Thoracic aorta (tissue), 2 donors: ENCODE measurements around the gene OR52K2. TPM values are rescaled to one million over a fixed set of nuclear protein-coding genes. Genes with fewer than 3 reads are reported as not detected.

Source experiments
- ATAC-seq: fragments of 150-250 bp; one replicate; pipeline ENCODE4 v1.8.0; 2017; ENCODE audit warnings: low read depth; ENCODE audit not compliant: insufficient number of reproducible peaks, low FRiP score
- DNase-seq: peaks from one replicate; pipeline ENCODE4 v3.0.0-alpha.2; 2020; ENCODE audit warnings: low spot score
- H3K27ac ChIP-seq, 2 donors: fragments of 200-600 bp; sonication (generic); 1 replicate in 1 of 2; 2 replicates in 1 of 2; pipeline ENCODE4 v1.5.1; 2016; ENCODE audit warnings: mild to moderate bottlenecking in 2 of 2, moderate library complexity in 2 of 2
- H3K27me3 ChIP-seq: fragments of 200-600 bp; sonication (generic); replicated peaks from 2 replicates; pipeline ENCODE4 v1.6.0; 2016; ENCODE audit warnings: mild to moderate bottlenecking; ENCODE audit not compliant: insufficient read depth
- H3K36me3 ChIP-seq: fragments of 200-600 bp; sonication (generic); one replicate; pipeline ENCODE4 v1.5.1; 2016
- H3K4me1 ChIP-seq, 2 donors: fragments of 200-600 bp; sonication (generic); 1 replicate in 1 of 2; 2 replicates in 1 of 2; pipeline versions ENCODE4 v1.5.1 to v1.6.0; 2016; ENCODE audit warnings: low read depth in 2 of 2, mild to moderate bottlenecking in 1 of 2; ENCODE audit not compliant: control insufficient read depth in 1 of 2
- H3K4me3 ChIP-seq: fragments of 200-600 bp; sonication (generic); 2 replicates; pipeline ENCODE4 v1.5.1; 2016; ENCODE audit warnings: mild to moderate bottlenecking
- H3K9me3 ChIP-seq: fragments of 200-600 bp; sonication (generic); 2 replicates; pipeline ENCODE4 v1.5.1; 2016
- CTCF ChIP-seq: fragments of 200-600 bp; sonication (generic); IDR thresholded peaks from one replicate; pipeline ENCODE4 v1.5.1; 2019; ENCODE audit warnings: antibody characterized with exemption
- total RNA-seq, 2 donors: library from RNA; depleted of rRNA; stranded (reverse); fragments of >200 nt; gene quantifications; one replicate each; pipeline versions ENCODE4 v1.1.0 to v1.2.3, GENCODE V29; 2016

Gene OR52K2
- total RNA-seq, 2 donors from 2014 or later, result not detected

DNA sequence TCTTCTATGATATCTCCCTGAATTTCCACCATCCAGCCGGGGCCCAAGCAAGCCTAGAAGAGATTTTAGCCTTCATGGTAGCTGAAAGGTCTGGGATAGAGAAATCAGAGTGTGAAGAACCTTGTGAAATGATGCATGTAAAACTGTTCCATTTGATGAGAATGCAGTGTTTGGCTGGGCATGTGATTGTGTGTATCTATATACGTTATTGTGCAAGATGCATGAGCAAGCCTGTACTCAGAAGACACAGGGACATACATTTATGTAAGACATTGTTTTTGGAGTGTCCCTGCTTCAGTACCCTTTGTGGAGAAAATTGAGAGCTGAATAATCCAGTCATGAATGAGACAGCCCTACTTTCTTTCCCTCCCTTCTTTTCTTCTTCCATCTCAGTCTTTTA lies 15.2 kb upstream of the OR52K2 start:
- Histone ChIP-seq H3K4me1 (no peaks in the 10 kb centered on the region), H3K36me3 (no peaks in the 10 kb centered on the region), H3K27ac (no peak overlapping the region), H3K27me3 (no peaks in the 10 kb centered on the region), H3K4me3 (no peak overlapping the region), H3K9me3 (no peaks in the 10 kb centered on the region)
- ATAC-seq, result no peak
- no peak for TF ChIP-seq CTCF
- DNase-seq, result no peak

DNA sequence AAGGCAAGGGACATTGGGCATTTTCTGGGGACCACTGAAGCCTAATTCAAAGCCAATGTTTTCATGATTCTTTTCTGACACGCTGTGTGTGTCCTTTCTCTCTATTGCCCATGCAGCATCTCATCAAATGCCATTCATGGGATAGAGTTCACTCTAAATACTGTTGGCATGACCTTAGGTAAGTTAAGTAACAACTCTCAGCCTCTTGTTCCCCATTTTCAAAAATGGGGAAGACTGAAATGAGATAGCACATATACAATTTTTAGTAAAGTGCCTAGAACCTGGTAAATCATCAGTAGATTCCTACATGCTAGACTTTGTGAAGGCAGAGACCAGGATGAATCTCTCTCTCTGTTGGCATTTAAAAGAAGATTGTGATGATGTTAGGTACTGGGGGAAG lies 12.7 kb upstream of the OR52K2 start:
- H3K4me3 ChIP-seq, result no peak overlapping the region
- H3K9me3 ChIP-seq, result no peaks in the 10 kb centered on the region
- H3K36me3 ChIP-seq, result no peaks in the 10 kb centered on the region
- no peak overlapping the region for H3K27ac ChIP-seq
- DNase-seq, result no peak
- no peak for TF ChIP-seq CTCF
- ATAC-seq, result no peak
- H3K27me3 ChIP-seq, result no peaks in the 10 kb centered on the region
- no peaks in the 10 kb centered on the region for H3K4me1 ChIP-seq

GRCh38 chr11:4441515-4441914 lies 7.6 kb upstream of the OR52K2 start:
- TF ChIP-seq CTCF, result no peak
- no peaks in the 10 kb centered on the region for H3K36me3 ChIP-seq
- ATAC-seq, result no peak

GRCh38 chr11:4443232-4443891 lies 5.7 kb upstream of the OR52K2 start:
- ATAC-seq, result no peak
- no peaks in the 10 kb centered on the region for H3K9me3 ChIP-seq

More at GRCh38 chr11:4441515-4441914, 7.6 kb upstream of the OR52K2 start:
- Histone ChIP-seq H3K4me1 (no peaks in the 10 kb centered on the region), H3K4me3 (no peak overlapping the region), H3K9me3 (no peaks in the 10 kb centered on the region), H3K27me3 (no peaks in the 10 kb centered on the region), H3K27ac (no peak overlapping the region)
- DNase-seq, result no peak

DNA sequence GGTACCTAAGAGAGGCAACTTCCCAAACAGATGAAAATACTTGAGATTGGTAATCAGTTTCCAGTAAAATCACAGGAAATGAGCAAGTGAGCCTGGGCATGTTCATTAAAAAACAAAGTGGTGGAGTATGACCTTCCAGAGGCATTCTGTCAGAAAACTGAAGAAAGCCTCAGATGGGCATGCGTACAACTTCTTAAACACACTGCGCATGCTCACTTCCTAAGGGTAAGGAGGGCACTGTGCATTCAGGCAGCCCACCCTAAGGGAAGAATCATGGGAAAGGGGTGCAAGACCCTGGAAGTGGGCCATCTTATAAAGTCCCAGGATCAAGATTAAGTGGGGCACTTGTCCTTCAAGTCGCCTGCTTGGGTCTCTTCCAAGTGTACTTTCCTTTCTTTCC lies 4.0 kb downstream of the OR52K2 start:
- no peak for ATAC-seq
- no peak for TF ChIP-seq CTCF
- no peak overlapping the region for H3K27ac ChIP-seq

More at GRCh38 chr11:4443232-4443891, 5.7 kb upstream of the OR52K2 start:
- H3K4me1 ChIP-seq, result no peaks in the 10 kb centered on the region
- no peak for TF ChIP-seq CTCF
- H3K4me3 ChIP-seq, result no peak overlapping the region
- no peaks in the 10 kb centered on the region for H3K27me3 ChIP-seq
- no peaks in the 10 kb centered on the region for H3K36me3 ChIP-seq
- no peak overlapping the region for H3K27ac ChIP-seq
- DNase-seq, result no peak

More for the DNA sequence above, 4.0 kb downstream of the OR52K2 start:
- DNase-seq, result no peak
- Histone ChIP-seq H3K4me3 (no peak overlapping the region), H3K4me1 (no peaks in the 10 kb centered on the region), H3K27me3 (no peaks in the 10 kb centered on the region), H3K36me3 (no peaks in the 10 kb centered on the region), H3K9me3 (no peaks in the 10 kb centered on the region)
